ENCODE data around the gene STK32C.

The STK32C gene

DNA sequence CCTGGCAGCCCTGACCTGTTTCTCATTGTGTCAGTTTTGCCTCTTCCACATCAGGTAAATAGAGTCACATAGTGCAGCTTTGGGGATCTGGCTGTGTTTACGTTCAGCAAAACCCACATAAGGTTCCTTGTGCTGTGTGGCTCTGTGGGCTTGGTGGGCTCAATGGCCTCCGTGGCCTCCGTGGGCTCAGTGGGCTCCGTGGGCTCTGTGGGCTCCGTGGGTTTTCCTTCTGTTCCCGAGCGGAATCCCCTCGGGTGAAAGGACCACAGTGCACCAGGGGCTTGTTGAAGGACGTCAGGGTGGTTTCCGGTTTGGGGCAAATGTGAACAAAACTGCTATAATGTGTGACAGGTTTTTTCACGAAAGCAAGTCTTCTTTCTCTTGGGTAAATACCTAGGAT, 133.5 kb downstream of the STK32C start:
- DNase-seq = no peak

- DNase-seq = no peak
These were observed 134.6 kb downstream of the STK32C start for GRCh38 chr10:132173185-132173584.

- DNase-seq = no peak
These were observed 135.4 kb downstream of the STK32C start for GRCh38 chr10:132172091-132173066.

GRCh38 chr10:132170561-132171361, 137.0 kb downstream of the STK32C start:
- no peak for DNase-seq

DNA sequence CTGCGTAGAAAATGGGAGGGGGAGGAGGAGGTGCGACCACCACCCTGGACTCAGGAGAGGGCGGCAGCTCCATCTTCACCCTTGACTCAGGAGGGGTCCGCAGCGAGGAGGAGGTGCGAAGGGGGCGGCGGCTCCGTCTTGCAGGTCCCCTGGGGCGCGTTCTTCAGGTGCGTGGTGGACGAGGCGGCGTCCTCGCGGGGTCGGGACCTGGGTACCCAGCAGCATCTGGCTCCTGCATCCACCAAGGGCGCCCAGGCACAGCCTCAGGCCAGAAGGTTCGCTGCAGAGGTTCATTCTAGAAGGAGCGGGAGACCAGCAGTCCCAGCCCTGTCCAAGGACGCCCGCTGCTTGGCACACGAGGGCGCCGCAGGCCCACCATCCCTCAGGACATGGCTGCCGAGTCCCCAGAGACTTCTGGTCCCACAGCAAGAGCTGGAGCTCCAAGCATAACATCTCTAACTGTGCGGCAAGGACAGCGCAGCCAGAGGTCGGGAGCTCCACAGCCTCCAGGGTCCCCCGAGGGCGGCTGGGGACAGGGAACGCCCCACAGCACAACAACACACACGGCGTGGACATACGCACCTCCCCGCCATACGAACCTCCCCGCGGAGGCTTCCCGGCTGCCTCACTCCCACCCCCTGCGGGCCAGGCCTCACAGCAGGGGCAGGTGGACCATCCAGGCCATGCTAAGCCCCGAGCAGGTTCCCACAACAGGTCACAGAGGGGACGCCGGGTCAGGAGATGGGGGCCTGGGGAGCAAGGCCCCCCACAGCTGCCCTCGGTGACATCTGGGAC, 137.8 kb downstream of the STK32C start:
- DNase-seq = no peak

DNA sequence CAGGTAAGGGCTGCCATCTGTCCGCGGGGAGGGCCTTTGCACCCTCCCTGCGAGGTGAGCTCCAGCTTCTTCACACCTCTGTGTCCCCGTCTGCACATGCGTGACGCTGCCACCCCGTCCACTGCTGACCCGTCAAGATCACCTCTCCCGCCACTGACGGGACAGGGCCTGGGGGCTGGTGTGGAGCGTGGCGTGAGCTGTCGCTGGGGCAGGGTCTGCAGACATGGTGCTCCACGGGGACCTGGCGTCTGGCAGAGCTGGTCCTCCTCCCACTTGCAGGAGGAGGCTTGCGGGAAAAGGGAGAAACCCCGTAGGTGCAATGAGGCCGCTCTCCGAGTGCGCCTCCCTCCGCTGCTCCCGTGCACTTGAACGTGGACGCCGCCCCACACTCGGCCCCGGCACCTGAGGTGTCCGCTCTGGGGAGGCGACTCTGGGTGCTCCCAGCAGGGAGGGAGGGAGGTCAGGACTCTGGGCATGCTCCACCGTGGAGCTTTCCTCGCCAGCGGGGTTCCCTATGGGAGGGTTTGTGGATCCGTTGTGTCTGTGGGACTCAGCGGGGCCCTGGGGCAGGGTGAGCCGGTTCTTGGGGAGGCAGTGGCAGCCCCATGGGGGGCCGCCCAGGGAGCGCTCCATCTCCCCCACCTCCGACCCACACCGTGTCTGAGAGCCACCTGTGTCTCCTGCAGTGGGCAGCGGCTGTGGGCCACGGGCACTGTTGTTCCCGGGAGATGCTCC, 138.6 kb downstream of the STK32C start:
- DNase-seq = no peak

DNA sequence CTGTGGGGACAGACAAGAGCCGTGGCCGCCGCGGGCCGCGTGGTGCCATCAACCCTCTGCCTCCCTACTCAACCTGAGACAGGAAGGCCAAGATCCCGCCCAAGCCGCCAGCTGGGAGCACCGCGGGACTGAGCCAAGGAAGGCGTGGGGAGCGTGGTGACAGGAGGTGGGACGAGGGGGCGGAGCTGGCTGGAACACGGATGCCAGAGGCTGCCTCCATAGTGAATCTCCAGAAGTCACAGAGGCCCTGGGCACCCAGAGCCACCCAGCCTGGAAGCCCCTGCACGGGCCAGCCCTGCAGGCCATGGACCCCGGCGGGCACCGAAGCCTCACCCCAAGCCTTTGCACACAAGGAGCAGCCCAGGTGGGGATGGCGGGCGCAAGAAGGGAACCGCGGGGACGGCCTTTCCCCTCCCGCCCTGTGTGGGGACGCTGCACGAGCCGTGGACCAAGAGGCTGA, 139.1 kb downstream of the STK32C start:
- DNase-seq = no peak

DNA sequence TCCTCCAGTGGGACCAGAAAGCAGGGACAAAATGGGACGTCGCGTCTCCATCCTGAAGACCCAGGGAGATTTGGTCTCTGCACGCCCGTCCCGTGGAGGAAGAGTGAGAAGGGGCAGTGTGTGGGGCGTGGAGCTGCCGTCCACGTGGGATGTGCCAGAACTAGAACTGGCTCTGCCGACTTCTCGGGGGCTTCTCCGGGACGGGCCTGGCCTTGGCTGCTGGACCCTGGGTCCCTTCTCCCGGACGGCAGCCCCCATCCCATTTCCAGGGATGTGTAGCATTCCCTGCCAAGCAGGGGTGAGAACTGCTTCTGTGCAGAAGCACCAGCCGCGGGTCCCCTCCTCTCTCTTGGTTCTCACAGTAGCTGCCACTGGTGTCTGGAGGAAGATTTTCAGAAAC, 139.8 kb downstream of the STK32C start:
- no peak for DNase-seq

DNA sequence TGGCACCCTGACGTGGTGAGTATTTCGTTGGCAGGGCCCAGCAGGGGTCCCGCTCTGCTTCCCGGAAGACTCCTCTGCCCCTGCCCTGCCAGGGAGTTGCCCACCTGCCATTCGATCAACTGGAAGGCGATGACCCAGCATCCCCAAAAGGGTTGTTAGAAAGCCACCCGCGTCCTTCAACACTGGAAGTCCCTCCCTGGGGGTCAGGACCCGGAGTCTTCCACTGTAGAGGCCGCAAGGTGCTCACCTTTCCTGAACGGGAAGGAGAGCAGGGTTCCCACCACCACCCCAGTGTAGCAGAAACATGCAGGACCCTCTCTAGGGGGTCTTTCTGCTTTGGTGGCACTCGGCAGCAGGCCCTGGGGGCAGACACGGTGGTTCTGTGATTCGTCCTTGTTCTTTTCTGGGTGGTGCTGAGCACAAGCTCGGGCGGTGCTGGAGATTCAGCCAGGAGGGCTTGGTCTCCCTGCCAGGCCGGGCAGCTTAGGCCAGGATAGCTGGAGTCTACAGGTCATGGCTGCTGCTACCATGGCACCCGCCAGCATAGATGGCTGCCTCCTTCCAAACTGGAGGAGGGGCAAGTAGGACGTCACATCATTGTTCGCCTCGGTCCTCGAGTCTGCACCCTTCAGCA, 140.6 kb downstream of the STK32C start:
- DNase-seq = no peak

DNA sequence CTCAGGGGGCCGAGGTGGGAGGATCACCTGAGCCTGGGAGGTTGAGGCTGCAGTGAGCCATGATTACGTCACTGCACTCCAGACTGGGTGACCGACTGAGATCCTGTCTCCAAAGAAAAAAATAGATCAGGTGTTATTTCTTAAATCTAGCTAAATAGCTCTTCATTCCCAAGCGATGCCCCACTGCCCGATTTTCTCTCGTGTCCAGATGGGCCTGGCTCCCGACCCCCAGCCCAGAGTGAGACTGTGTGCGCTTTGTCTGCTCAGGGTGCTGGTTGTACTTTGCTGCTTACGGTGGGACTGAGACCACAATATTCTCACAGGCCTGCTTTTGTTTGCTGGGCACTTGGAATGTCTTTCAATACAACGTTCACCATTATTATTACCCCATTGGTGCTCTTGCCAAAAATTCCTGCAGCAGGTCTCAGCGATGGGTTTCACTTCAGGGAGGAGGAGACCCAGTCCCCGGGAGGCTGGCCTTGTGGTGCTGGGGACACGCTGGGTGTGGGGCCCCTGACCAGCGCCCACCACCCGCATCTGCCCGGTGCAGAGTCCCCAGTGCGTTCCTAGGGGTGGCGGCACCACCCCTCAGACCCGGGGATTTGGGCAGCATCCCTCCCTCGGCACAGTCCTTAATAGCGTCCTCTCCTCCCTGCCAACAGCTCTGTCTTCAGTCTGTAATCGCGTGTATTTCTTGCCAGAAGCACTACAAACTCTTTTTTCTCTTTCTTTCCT, 141.4 kb downstream of the STK32C start:
- DNase-seq = no peak

GRCh38 chr10:132165416-132165980, 142.3 kb downstream of the STK32C start:
- DNase-seq = no peak

GRCh38 chr10:132164761-132165278, 142.9 kb downstream of the STK32C start:
- DNase-seq = no peak

DNA sequence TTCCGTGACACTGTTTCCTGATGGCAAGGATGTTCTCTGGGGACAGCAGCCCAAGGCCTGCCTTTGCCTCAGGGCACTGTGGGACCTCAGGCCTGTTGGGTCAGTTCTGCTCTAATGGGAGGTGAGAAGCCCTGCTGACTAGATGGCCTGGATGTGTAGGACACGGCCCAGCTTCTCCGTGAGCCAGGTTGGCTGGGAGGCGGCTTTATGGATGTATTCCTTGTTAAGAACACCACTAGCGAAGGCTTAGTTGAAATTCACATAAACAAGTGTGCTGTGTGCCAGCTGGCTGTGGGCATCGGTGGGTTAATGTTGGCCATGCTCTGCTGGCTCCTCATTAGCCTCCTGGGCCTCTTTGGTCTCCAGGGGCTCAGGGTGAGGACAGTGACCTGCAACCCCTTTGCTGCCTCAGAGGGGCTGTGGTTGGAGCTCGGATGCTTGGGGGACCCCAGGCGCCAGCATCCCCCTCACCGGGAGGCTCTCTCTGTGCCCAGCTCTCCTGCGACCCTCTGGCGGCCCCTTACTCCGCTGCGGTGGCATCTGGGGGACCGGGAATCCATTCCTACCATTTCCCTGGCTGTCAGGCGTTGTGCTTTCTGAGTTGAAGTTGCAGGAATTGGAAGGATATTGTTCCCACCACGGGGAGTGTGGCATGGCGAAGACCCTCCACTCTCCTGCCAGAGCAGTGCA, 143.8 kb downstream of the STK32C start:
- DNase-seq = no peak

GRCh38 chr10:132163278-132163765, 144.4 kb downstream of the STK32C start:
- no peak for DNase-seq

- DNase-seq = no peak
These were observed 145.0 kb downstream of the STK32C start for GRCh38 chr10:132162590-132163277.

- DNase-seq = no peak
These were observed 145.7 kb downstream of the STK32C start for GRCh38 chr10:132162021-132162531.

Measured in amygdala (tissue), 56 donors.